Gastrocnemius medialis (tissue), 4 donors: ENCODE results near the gene EMC7. TPM values are rescaled to one million over a fixed set of nuclear protein-coding genes. Genes with fewer than 3 reads are reported as not detected.

Experiments
- ATAC-seq, 2 donors: fragments of 150-250 bp; one replicate each; pipeline ENCODE4 v1.9.1; 2016
- DNase-seq, 2 donors: peaks; one replicate each; pipeline ENCODE4 v3.0.0-alpha.2; 2019
- H3K27ac ChIP-seq, 4 donors: fragments of 200-600 bp; sonication (generic); 1 replicate in 1 of 4; 2 replicates in 3 of 4; pipeline ENCODE4 v1.5.1; 2016 to 2018; ENCODE audit warnings: mild to moderate bottlenecking in 2 of 4, moderate library complexity in 1 of 4
- H3K27me3 ChIP-seq, 3 donors: fragments of 200-600 bp; sonication (generic) in 2 of 3; 1 replicate in 1 of 3; 2 replicates in 2 of 3; pipeline versions ENCODE4 v1.5.1 to v1.6.0; 2016 to 2019; ENCODE audit warnings: mild to moderate bottlenecking in 1 of 3, moderate library complexity in 1 of 3
- H3K36me3 ChIP-seq, 2 donors: fragments of 200-600 bp; sonication (generic) in 1 of 2; one replicate each; pipeline ENCODE4 v1.5.1; 2017 to 2018
- H3K4me1 ChIP-seq, 2 donors: fragments of 200-600 bp; sonication (generic) in 1 of 2; one replicate each; pipeline ENCODE4 v1.5.1; 2016 to 2017; ENCODE audit warnings: mild to moderate bottlenecking in 2 of 2
- H3K4me3 ChIP-seq, 4 donors: fragments of 200-600 bp; sonication (generic) in 3 of 4; 1 replicate in 1 of 4; 2 replicates in 3 of 4; pipeline ENCODE4 v1.5.1; 2016 to 2019; ENCODE audit warnings: mild to moderate bottlenecking in 2 of 4
- H3K9me3 ChIP-seq, 3 donors: fragments of 200-600 bp; sonication (generic) in 2 of 3; 1 replicate in 1 of 3; 2 replicates in 2 of 3; pipeline ENCODE4 v1.5.1; 2016 to 2019
- CTCF ChIP-seq, 5 experiments: fragments of 450-650 bp in 3 of 5; fragments of 200-600 bp in 2 of 5; sonication (generic) in 2 of 5; IDR thresholded peaks in 4 of 5; conservative IDR thresholded peaks in 1 of 5; 1 replicate in 4 of 5; 2 replicates in 1 of 5; pipeline ENCODE4 v1.5.1; 2016 to 2019; ENCODE audit warnings: antibody characterized with exemption in 5 of 5, mild to moderate bottlenecking in 3 of 5, moderate library complexity in 3 of 5
- POLR2A ChIP-seq, 2 donors: fragments of 450-650 bp; IDR thresholded peaks; one replicate each; pipeline ENCODE4 v1.6.1; 2017; ENCODE audit warnings: antibody characterized with exemption in 2 of 2, mild to moderate bottlenecking in 2 of 2, moderate library complexity in 2 of 2
- in situ Hi-C, 4 donors: fragments of 200-750 bp; cut with MboI; loops; one replicate each; pipeline versions ENCODE4 v1.15.0 to v1.8.0; 2017; ENCODE audit warnings: low sequenced_read_pairs in 4 of 4
- intact Hi-C: fragments of 100-400 bp; cut with DNase I; formaldehyde crosslinking; loops from one replicate; pipeline ENCODE4 v1.15.1; 2023; ENCODE audit warnings: low total_unique reads
- total RNA-seq, 4 donors: library from RNA; depleted of rRNA; stranded (reverse); fragments of >200 nt; gene quantifications; one replicate each; pipeline versions ENCODE4 v1.1.0 to v1.2.3, GENCODE V29; 2016

The EMC7 gene
- total RNA-seq, 4 donors from 2014 or later = 36.6 to 66.8 (median 48.3) TPM

GRCh38 chr15:34065941-34066340, 35.7 kb downstream of the EMC7 start:
- intact Hi-C loops (no loop called here), in situ Hi-C loops (loop anchor here in 3 of 4 donors (10.0 to 25.0 kb wide), 2 partner anchors 149 to 296 kb away; partner anchors contain the start of genes KATNBL1 (in 2 of the 3) and LPCAT4 (in 1 of the 3))
- no peak overlapping the region for H3K27ac ChIP-seq
- H3K4me3 ChIP-seq = no peak overlapping the region
- ATAC-seq (no peak), DNase-seq (no peak)
- no peaks in the 10 kb centered on the region for H3K36me3 ChIP-seq
- peaks cover 0 to 6% of the 10 kb centered on the region in 2 donors for H3K4me1 ChIP-seq
- no peaks in the 10 kb centered on the region for H3K9me3 ChIP-seq
- no peaks in the 10 kb centered on the region for H3K27me3 ChIP-seq
- no peak for TF ChIP-seq POLR2A (IDR thresholded peaks at IDR 0.05)
- TF ChIP-seq CTCF (IDR thresholded peaks at IDR 0.05 in 4 of 5, conservative IDR thresholded peaks at IDR 0.05 in 1 of 5) = no peak

GRCh38 chr15:34065261-34065660, 36.4 kb downstream of the EMC7 start:
- TF ChIP-seq POLR2A (IDR thresholded peaks at IDR 0.05) (no peak), CTCF (IDR thresholded peaks at IDR 0.05 in 4 of 5, conservative IDR thresholded peaks at IDR 0.05 in 1 of 5) (no peak)
- DNase-seq (no peak), ATAC-seq (no peak)
- intact Hi-C loops (no loop called here), in situ Hi-C loops (loop anchor here in 3 of 4 donors (10.0 to 25.0 kb wide), 2 partner anchors 150 to 297 kb away; partner anchors contain the start of genes KATNBL1 (in 2 of the 3) and LPCAT4 (in 1 of the 3))
- Histone ChIP-seq H3K27me3 (no peaks in the 10 kb centered on the region), H3K4me1 (peaks cover 0 to 6% of the 10 kb centered on the region in 2 donors), H3K36me3 (no peaks in the 10 kb centered on the region), H3K27ac (no peak overlapping the region), H3K4me3 (no peak overlapping the region), H3K9me3 (no peaks in the 10 kb centered on the region)

- Histone ChIP-seq H3K27me3 (no peaks in the 10 kb centered on the region), H3K9me3 (no peaks in the 10 kb centered on the region), H3K27ac (no peak overlapping the region), H3K4me1 (peaks cover 0 to 6% of the 10 kb centered on the region in 2 donors), H3K4me3 (no peak overlapping the region), H3K36me3 (no peaks in the 10 kb centered on the region)
- no peak for TF ChIP-seq CTCF (IDR thresholded peaks at IDR 0.05 in 4 of 5, conservative IDR thresholded peaks at IDR 0.05 in 1 of 5)
- ATAC-seq (no peak), DNase-seq (no peak)
- intact Hi-C loops = loop anchor here (5.0 kb wide), 1 partner anchor 523 kb away; no protein-coding TSS in a partner anchor
- in situ Hi-C loops = loop anchor here (5.0 to 25.0 kb wide), 4 partner anchors 148 to 298 kb away; partner anchors contain the start of genes KATNBL1 (in 3 of the 4) and LPCAT4 (in 1 of the 4)
Observed at GRCh38 chr15:34064438-34064837, 37.2 kb downstream of the EMC7 start.

GRCh38 chr15:34059946-34060345, 41.7 kb downstream of the EMC7 start:
- TF ChIP-seq CTCF (IDR thresholded peaks at IDR 0.05 in 4 of 5, conservative IDR thresholded peaks at IDR 0.05 in 1 of 5) = no peak
- no peak for TF ChIP-seq POLR2A (IDR thresholded peaks at IDR 0.05)
- no peak overlapping the region for H3K4me3 ChIP-seq
- in situ Hi-C loops (loop anchor here (5.0 to 25.0 kb wide), 4 partner anchors 152 to 302 kb away; partner anchors contain the start of genes KATNBL1 (in 3 of the 4) and LPCAT4 (in 1 of the 4)), intact Hi-C loops (loop anchor here (5.0 kb wide), 1 partner anchor 527 kb away; no protein-coding TSS in a partner anchor)
- no peak for DNase-seq
- ATAC-seq = no peak
- H3K27ac ChIP-seq = no peak overlapping the region
- peaks cover 0 to 6% of the 10 kb centered on the region in 2 donors for H3K4me1 ChIP-seq
- no peaks in the 10 kb centered on the region for H3K27me3 ChIP-seq
- H3K9me3 ChIP-seq = no peaks in the 10 kb centered on the region
- no peaks in the 10 kb centered on the region for H3K36me3 ChIP-seq
